Measurements from ENCODE around the gene KCNE4. TPM values are rescaled to one million over a fixed set of nuclear protein-coding genes. Genes with fewer than 3 reads are reported as not detected.

KCNE4 gene
- polyA plus RNA-seq, 1 of the 3 experiments (the other 2 are of a cell fraction) = 0.20 TPM

GRCh38 chr2:223036790-223037444, 15.1 kb upstream of the KCNE4 start (continued):
- no peak for TF ChIP-seq SIN3A (IDR thresholded peaks at IDR 0.05; ENCODE audit: borderline replicate concordance, low read depth, low read length)

GRCh38 chr2:223037445-223037800, 14.6 kb upstream of the KCNE4 start:
- WGBS (ENCODE audit: low lambda C conversion rate) = 80% methylated on average over 2 of the region's 2 CpGs
- H3K36me3 ChIP-seq (replicated peaks in 1 of 2; ENCODE audit: control insufficient read depth in 1 of 2, insufficient read depth in 2 of 2, low read length in 1 of 2) = no peaks in the 10 kb centered on the region

More at GRCh38 chr2:223037445-223037800, 14.6 kb upstream of the KCNE4 start:
- Histone ChIP-seq H4K20me1 (ENCODE audit: insufficient read depth) (no peaks in the 10 kb centered on the region), H3K9me2 (no peaks in the 10 kb centered on the region), H3K27ac (ENCODE audit: low read depth in 2 of 2, low read length in 1 of 2) (no peak overlapping the region), H3K4me1 (ENCODE audit: control insufficient read depth in 1 of 2, insufficient read depth in 2 of 2, low read depth in 1 of 2, low read length in 1 of 2) (peaks cover 0 to 23% of the 10 kb centered on the region in 2 experiments; a peak in 1 of 4 replicates), H2AFZ (ENCODE audit: low read depth) (no peak overlapping the region), H3K9ac (no peak overlapping the region), H3K4me3 (ENCODE audit: low read depth in 2 of 2, low read length in 1 of 2) (no peak overlapping the region), H3K79me2 (ENCODE audit: insufficient read depth) (no peaks in the 10 kb centered on the region), H3K4me2 (no peak overlapping the region), H3K9me3 (no peaks in the 10 kb centered on the region), H3F3A (replicated peaks; ENCODE audit: insufficient read depth) (peaks cover 21% of the 10 kb centered on the region), H3K27me3 (ENCODE audit: insufficient read depth) (no peaks in the 10 kb centered on the region)
- POLR2A ChIA-PET = no interaction called here
- CTCF ChIA-PET = interaction anchor here (1.3 kb wide), 1 partner anchor 65 kb away, joined by 5 read pairs; no protein-coding TSS in a partner anchor
- TF ChIP-seq GATA2 (CRISPR knock-in tag; IDR thresholded peaks at IDR 0.05) = no peak
- no peak for TF ChIP-seq IRF3 (IDR thresholded peaks at IDR 0.05; ENCODE audit: low read depth, low read length)
- no peak for TF ChIP-seq USF2 (IDR thresholded peaks at IDR 0.05; ENCODE audit: borderline replicate concordance, low read depth, low read length)
- TF ChIP-seq RCOR1 (IDR thresholded peaks at IDR 0.05; ENCODE audit: low read length) = no peak
- no peak for TF ChIP-seq TAF1 (IDR thresholded peaks at IDR 0.05; ENCODE audit: borderline replicate concordance, low read depth, low read length)
- TF ChIP-seq REST (IDR thresholded peaks at IDR 0.05; ENCODE audit: low read depth, low read length) = no peak
- TF ChIP-seq NRF1 (IDR thresholded peaks at IDR 0.05; ENCODE audit: low read depth, low read length) = no peak
- no peak for TF ChIP-seq RFX5 (IDR thresholded peaks at IDR 0.05; ENCODE audit: low read length)
- no peak for TF ChIP-seq CHD2 (IDR thresholded peaks at IDR 0.05; ENCODE audit: low read length, partially characterized antibody)
- TF ChIP-seq RXRA (IDR thresholded peaks at IDR 0.05; ENCODE audit: borderline replicate concordance, low read depth) = no peak
- no peak for TF ChIP-seq RAD21 (IDR thresholded peaks at IDR 0.05; ENCODE audit: low read length)
- TF ChIP-seq PBX3 (IDR thresholded peaks at IDR 0.05) = no peak
- TF ChIP-seq EP300 (IDR thresholded peaks at IDR 0.05; ENCODE audit: borderline replicate concordance in 1 of 2, low read depth in 1 of 2, low read length in 1 of 2) = no peak
- TF ChIP-seq JUND (IDR thresholded peaks at IDR 0.05) = no peak
- no peak for DNase-seq

All from SK-N-SH (cell line).